Measurements from ENCODE around the gene SLX9. TPM values are rescaled to one million over a fixed set of nuclear protein-coding genes. Genes with fewer than 3 reads are reported as not detected.

Gene SLX9
- total RNA-seq, 4 donors from 2014 or later: 11.9 to 26.2 (median 16.1) TPM

DNA sequence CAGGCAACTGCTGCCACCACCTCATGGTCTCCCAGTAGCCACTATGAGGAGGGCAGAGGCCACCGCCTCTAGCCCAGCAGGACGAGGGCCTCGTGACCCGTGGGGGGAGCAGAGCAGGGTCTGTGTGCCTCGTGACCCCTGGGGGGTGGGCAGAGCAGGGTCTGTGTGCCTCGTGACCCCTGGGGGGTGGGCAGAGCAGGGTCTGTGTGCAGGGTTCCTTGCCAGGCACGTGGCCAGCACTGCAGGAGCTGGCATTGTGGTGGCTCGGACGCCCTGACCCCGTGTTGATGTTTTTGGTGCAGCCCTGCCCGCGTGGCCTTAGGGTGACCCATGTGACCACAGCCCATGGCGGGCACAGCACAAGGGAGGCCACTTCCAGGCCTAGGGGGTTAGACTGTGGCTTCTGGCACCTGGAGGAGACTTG is 52.8 kb downstream of the SLX9 start:
- TF ChIP-seq, protein P1, sequence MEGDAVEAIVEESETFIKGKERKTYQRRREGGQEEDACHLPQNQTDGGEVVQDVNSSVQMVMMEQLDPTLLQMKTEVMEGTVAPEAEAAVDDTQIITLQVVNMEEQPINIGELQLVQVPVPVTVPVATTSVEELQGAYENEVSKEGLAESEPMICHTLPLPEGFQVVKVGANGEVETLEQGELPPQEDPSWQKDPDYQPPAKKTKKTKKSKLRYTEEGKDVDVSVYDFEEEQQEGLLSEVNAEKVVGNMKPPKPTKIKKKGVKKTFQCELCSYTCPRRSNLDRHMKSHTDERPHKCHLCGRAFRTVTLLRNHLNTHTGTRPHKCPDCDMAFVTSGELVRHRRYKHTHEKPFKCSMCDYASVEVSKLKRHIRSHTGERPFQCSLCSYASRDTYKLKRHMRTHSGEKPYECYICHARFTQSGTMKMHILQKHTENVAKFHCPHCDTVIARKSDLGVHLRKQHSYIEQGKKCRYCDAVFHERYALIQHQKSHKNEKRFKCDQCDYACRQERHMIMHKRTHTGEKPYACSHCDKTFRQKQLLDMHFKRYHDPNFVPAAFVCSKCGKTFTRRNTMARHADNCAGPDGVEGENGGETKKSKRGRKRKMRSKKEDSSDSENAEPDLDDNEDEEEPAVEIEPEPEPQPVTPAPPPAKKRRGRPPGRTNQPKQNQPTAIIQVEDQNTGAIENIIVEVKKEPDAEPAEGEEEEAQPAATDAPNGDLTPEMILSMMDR (IDR thresholded peaks at IDR 0.05): no peak
- no peak for ATAC-seq (ENCODE audit: low FRiP score)
- no peak for DNase-seq (ENCODE audit: low spot score)

DNA sequence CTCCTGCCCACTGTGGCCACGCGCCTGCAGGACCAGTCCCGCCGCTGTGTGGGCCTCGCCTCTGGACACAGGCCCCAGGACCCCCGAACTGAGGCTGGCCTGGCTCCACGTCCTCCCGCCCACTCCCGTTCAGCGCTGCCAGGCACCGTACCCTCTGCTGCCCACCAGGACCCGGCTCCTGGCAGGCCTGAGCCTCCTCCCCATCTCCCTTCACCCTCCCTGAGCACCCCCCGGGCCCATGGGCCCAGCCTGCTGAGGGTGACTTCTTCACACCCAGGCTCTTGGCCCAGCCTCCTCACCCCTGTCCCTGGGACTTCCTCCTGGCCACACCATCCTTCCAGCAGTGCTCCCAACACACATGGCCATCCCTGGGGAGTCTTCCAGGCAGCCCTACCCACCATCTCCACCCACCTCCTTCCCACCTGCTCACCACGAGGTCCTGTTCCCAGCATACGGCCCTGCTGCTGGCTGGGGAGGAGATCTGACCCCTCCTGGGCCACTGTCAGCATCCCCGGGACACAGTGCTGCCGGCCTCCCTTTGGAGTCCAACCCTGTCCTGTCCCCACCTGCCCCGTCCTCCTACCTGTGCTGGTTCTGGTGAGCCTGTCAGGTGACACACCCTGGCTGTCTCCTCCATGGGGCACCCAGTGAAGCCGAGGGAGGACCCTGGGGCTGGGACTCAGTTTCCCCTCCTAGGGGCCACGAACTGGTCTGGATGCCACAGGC is 53.7 kb downstream of the SLX9 start:
- TF ChIP-seq, protein P1 (IDR thresholded peaks at IDR 0.05): no peak
- DNase-seq (ENCODE audit: low spot score) (no peak), ATAC-seq (ENCODE audit: low FRiP score) (no peak)

DNA sequence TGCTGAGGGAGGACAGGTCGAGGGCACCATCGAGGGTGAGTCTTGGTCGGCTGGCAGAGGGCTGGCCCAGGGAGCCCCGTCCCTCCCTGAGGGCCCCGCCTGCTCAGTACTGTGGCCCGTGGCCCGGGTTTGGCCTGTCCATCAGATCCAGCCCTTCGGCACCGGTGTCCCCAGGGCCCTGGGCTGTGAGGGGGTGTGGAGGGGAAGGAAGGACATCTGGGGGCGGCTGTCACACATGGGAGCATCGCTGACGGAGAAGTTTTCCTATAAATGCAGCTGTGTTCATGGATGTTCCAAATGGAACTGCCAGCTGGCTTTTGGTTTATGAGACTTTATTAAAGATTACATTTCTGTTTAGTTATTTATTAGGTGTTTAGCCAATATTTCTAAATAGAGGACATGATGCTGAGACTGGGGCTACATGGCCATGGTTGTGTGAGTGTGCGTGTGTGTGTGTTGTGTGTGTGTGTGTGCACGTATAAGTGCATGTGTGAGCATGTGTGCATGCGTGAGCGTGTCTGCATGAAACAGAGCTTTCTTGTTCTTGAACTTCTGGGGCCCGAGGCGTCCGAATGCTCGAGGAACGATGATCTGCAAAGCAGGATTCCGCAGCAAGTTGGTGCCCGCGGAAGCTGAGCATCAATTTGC is 54.3 kb downstream of the SLX9 start:
- TF ChIP-seq, protein P1 (IDR thresholded peaks at IDR 0.05): no peak
- DNase-seq (ENCODE audit: low spot score): no peak
- ATAC-seq (ENCODE audit: low FRiP score): no peak

DNA sequence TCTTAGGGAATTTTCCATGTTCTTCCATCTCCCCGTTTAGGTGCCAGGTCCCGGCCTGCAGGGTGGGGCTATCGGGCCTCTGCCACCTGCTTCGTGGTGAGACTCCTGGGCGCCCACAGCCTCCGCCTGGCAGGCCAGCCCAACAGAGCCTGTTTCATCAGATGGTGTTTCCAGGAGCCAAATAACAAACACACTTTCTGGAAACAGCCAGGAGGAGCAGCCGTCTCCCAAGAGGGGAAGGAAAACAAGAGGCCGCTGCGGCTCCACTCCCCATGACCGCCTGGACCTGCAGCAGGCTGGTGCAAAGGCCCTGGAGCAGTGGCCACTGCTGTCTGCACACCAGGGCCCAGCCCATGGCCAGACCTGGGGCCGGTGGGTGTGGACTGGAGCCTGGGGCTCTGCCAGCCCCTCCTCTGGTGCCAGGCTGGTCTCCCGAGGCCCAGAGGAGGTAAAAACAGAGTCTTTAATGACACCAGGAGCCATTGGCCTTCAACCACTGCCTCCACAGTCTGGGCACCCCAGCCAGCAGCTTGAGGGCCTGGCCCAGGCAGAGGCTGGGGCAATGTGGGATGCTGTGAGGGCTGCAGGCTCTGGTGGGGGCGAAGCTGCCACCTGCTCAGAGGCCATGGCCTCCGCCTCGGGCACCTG is 55.0 kb downstream of the SLX9 start:
- DNase-seq (ENCODE audit: low spot score): no peak
- TF ChIP-seq, protein P1 (IDR thresholded peaks at IDR 0.05): no peak
- ATAC-seq (ENCODE audit: low FRiP score): no peak

DNA sequence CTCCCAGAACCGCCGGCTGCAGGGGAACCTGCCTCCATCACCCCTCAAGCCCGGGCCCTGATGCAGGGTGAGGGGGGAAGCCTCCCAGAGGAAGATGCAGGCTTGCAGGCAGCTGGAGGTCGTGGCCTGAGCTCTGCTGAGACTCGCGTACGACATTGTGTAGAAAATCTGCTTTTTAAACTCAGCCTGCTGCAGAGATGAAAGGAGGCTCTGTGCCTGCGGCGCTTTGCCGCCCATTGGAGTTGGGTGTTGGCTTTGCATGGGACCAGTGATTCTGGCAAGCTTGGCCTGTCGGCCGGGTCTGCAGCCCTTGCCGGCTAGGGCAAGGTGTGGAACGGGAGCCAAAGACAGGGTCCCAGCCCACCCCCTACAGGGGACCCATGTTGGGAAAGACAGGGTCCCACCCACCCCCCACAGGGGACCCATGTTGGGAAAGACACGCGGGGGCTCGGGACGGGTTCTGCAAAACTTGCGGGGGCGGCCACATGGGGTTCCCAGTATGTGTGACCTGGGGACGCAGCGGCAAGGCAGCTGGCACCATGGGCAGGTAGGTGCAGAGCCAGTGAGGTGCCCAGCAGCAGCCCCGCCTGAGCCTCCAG is 55.6 kb downstream of the SLX9 start:
- TF ChIP-seq, protein P1 (IDR thresholded peaks at IDR 0.05): no peak
- ATAC-seq (ENCODE audit: low FRiP score) (no peak), DNase-seq (ENCODE audit: low spot score) (no peak)

DNA sequence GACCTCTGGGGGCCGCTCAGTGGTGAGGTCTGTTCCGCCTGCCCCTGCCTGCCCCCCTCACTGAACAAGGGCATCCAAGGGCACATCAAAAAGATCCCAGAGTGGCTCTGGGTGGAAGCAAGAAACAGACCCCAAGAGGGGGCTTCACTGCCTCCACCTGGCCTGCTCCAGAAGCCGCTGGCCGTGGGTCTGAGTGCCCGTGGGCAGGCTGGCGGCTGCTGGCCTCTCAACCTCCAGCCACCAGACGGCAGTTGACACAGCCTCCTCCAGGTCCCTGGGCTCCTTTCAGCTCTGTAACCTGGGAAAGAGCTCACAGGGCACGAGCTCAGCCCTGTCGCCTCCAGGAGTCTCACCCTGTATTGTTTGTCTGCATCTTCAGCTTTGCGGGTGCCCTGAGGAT is 56.3 kb downstream of the SLX9 start:
- no peak for ATAC-seq (ENCODE audit: low FRiP score)
- no peak for DNase-seq (ENCODE audit: low spot score)
- TF ChIP-seq, protein P1 (IDR thresholded peaks at IDR 0.05): no peak

Measured in omental fat pad (tissue), 4 donors.